HepG2 (cell line): ENCODE measurements around the gene KANSL1. TPM values are rescaled to one million over a fixed set of nuclear protein-coding genes. Genes with fewer than 3 reads are reported as not detected.

Source experiments
- ATAC-seq: fragments of 200-7000 bp; cut with Tn5 transposase; 3 replicates; pipeline ENCODE4 v1.9.1; 2020; ENCODE audit warnings: mild to moderate bottlenecking, moderate library complexity
- BruUV-seq: library from RNA; stranded (reverse); fragments of 400-500 nt; replicated peaks from 2 replicates; lab custom pipeline; 2021; lab: Mats Ljungman, UMichigan
- CTCF ChIA-PET: fragments of 300-600 bp; formaldehyde crosslinking; extraction: SDS; loops from one replicate; lab custom pipeline; 2021; ENCODE audit warnings: low total read pairs, inconsistent platforms, low intra/inter-chr PET ratio; lab: Yijun Ruan, JAX
- POLR2A ChIA-PET: fragments of 350-600 bp; sonication (Branson Sonifier 250); formaldehyde crosslinking; loops from one replicate; lab custom pipeline; 2020; ENCODE audit warnings: antibody characterized with exemption, inconsistent platforms; lab: Yijun Ruan, JAX
- DNase-seq: peaks from one replicate; pipeline ENCODE4 v3.0.0-alpha.2; 2015; ENCODE audit warnings: low spot score
- FAIRE-seq: peaks from 3 replicates; lab custom pipeline; 2011; peaks lifted over from hg19 to GRCh38; lab: Jason Lieb, UNC
- H2AFZ ChIP-seq: one replicate; pipeline ENCODE4 v1.6.1; 2011; ENCODE audit warnings: low read length, inconsistent platforms
- H3K27ac ChIP-seq: fragments of 300-600 bp; 3 replicates; pipeline ENCODE4 v1.8.0; 2011; ENCODE audit warnings: mixed run types, mild to moderate bottlenecking, mixed read lengths, low read length, inconsistent platforms; ENCODE audit not compliant: insufficient read depth; ENCODE audit errors: extremely low read length
- H3K27me3 ChIP-seq, 2 experiments: fragments of 200-600 bp in 1 of 2; 2 replicates in 1 of 2; 3 replicates in 1 of 2; pipeline versions ENCODE4 v1.6.0 to v1.8.0; 2011; ENCODE audit warnings: low read length in 2 of 2, mild to moderate bottlenecking in 2 of 2, moderate library complexity in 2 of 2, inconsistent platforms in 1 of 2; ENCODE audit not compliant: insufficient read depth in 2 of 2, control insufficient read depth in 1 of 2
- H3K36me3 ChIP-seq, 2 experiments: fragments of 200-600 bp in 1 of 2; replicated peaks in 1 of 2; 2 replicates in 1 of 2; 3 replicates in 1 of 2; pipeline versions ENCODE4 v1.5.1 to v1.8.0; 2011; ENCODE audit warnings: low read length in 2 of 2, inconsistent platforms in 1 of 2; ENCODE audit not compliant: insufficient read depth in 2 of 2, control insufficient read depth in 1 of 2
- H3K4me1 ChIP-seq: 2 replicates; pipeline ENCODE4 v1.5.1; 2012; ENCODE audit warnings: low read length, inconsistent platforms; ENCODE audit not compliant: insufficient read depth
- H3K4me2 ChIP-seq: 2 replicates; pipeline ENCODE4 v1.6.0; 2011; ENCODE audit warnings: low read depth, low read length, inconsistent platforms
- H3K4me3 ChIP-seq, 3 experiments: fragments of 200-600 bp in 1 of 3; sonication (generic), shearing (Covaris generic) in 1 of 3; replicated peaks in 1 of 3; 2 replicates each; pipeline ENCODE4 v1.5.1; 2011 to 2016; ENCODE audit warnings: low read length in 3 of 3, inconsistent platforms in 2 of 3, low read depth in 2 of 3, mild to moderate bottlenecking in 2 of 3, control low read depth in 1 of 3, mixed read lengths in 1 of 3; ENCODE audit not compliant: insufficient read depth in 1 of 3
- H3K79me2 ChIP-seq: one replicate; pipeline ENCODE4 v1.6.1; 2011; ENCODE audit warnings: low read length, inconsistent platforms; ENCODE audit not compliant: insufficient read depth
- H3K9ac ChIP-seq: 2 replicates; pipeline ENCODE4 v1.6.0; 2011; ENCODE audit warnings: mild to moderate bottlenecking, low read depth, low read length, inconsistent platforms; ENCODE audit not compliant: insufficient read depth
- H3K9me3 ChIP-seq: 2 replicates; pipeline ENCODE4 v1.5.1; 2012; ENCODE audit warnings: mild to moderate bottlenecking, low read length
- H4K20me1 ChIP-seq: 2 replicates; pipeline ENCODE4 v1.6.0; 2011; ENCODE audit warnings: inconsistent platforms, mild to moderate bottlenecking, low read length, moderate library complexity; ENCODE audit not compliant: insufficient read depth
- FOSL2 ChIP-seq: sonication (generic); formaldehyde crosslinking; IDR thresholded peaks from 2 replicates; pipeline ENCODE4 v1.4.0; 2020; ENCODE audit warnings: missing genetic modification reagents
- HMGXB4 ChIP-seq, 2 experiments: sonication (generic) in 1 of 2; formaldehyde crosslinking in 1 of 2; IDR thresholded peaks; 2 replicates each; pipeline versions ENCODE4 v1.4.0 to v1.6.1; 2018 to 2020; ENCODE audit warnings: missing genetic modification reagents in 2 of 2, borderline replicate concordance in 1 of 2, low read depth in 1 of 2, mild to moderate bottlenecking in 1 of 2, missing biosample characterization in 1 of 2
- JUN ChIP-seq: sonication (generic); formaldehyde crosslinking; IDR thresholded peaks from 2 replicates; pipeline ENCODE4 v1.4.0; 2020; ENCODE audit warnings: mild to moderate bottlenecking, missing genetic modification reagents
- NKX3-1 ChIP-seq: sonication (generic); formaldehyde crosslinking; IDR thresholded peaks from 2 replicates; pipeline ENCODE4 v1.5.0; 2020; ENCODE audit warnings: missing genetic modification reagents
- PCBP1 ChIP-seq: fragments of 200-400 bp; formaldehyde crosslinking; IDR thresholded peaks from 2 replicates; pipeline ENCODE4 v1.6.1; 2017; ENCODE audit warnings: mild to moderate bottlenecking, low read depth, low read length, borderline replicate concordance
- SRY ChIP-seq: sonication (generic); formaldehyde crosslinking; IDR thresholded peaks from 2 replicates; pipeline ENCODE4 v1.8.0; 2022; ENCODE audit warnings: mild to moderate bottlenecking, missing genetic modification reagents
- XRCC5 ChIP-seq: fragments of 200-400 bp; formaldehyde crosslinking; optimal IDR thresholded peaks from 2 replicates; pipeline ENCODE3; 2017; ENCODE audit warnings: mild to moderate bottlenecking, low read length
- ZFP36L1 ChIP-seq: sonication (generic); formaldehyde crosslinking; IDR thresholded peaks from 2 replicates; pipeline ENCODE4 v1.8.0; 2022; ENCODE audit warnings: mild to moderate bottlenecking, missing genetic modification reagents, moderate library complexity
- ZKSCAN8 ChIP-seq: IDR thresholded peaks from 2 replicates; pipeline ENCODE4 v1.6.1; 2016; ENCODE audit warnings: borderline replicate concordance, missing genetic modification reagents, missing compliant biosample characterization
- ZNF235 ChIP-seq: sonication (generic); formaldehyde crosslinking; IDR thresholded peaks from 2 replicates; pipeline ENCODE4 v1.8.1; 2023; ENCODE audit warnings: mild to moderate bottlenecking, missing genetic modification reagents, borderline replicate concordance
- ZNF350 ChIP-seq: sonication (generic); formaldehyde crosslinking; IDR thresholded peaks from 2 replicates; pipeline ENCODE4 v1.4.0; 2020; ENCODE audit warnings: mild to moderate bottlenecking, low read depth, missing genetic modification reagents, borderline replicate concordance
- ZNF468 ChIP-seq: sonication (generic); formaldehyde crosslinking; IDR thresholded peaks from 2 replicates; pipeline ENCODE4 v1.8.0; 2022; ENCODE audit warnings: mild to moderate bottlenecking, moderate library complexity, missing genetic modification reagents
- ZNF510 ChIP-seq: sonication (generic); formaldehyde crosslinking; IDR thresholded peaks from 2 replicates; pipeline ENCODE4 v1.4.0; 2020; ENCODE audit warnings: low read depth, mild to moderate bottlenecking, missing genetic modification reagents
- ZNF709 ChIP-seq: sonication (generic); formaldehyde crosslinking; IDR thresholded peaks from 2 replicates; pipeline ENCODE4 v1.5.0; 2020; ENCODE audit warnings: mild to moderate bottlenecking, missing genetic modification reagents
- ZNF720 ChIP-seq: sonication (generic); formaldehyde crosslinking; IDR thresholded peaks from 2 replicates; pipeline ENCODE4 v1.4.0; 2020; ENCODE audit warnings: missing genetic modification reagents
- ZNF747 ChIP-seq: sonication (generic); formaldehyde crosslinking; IDR thresholded peaks from 2 replicates; pipeline ENCODE4 v1.8.1; 2023; ENCODE audit warnings: missing genetic modification reagents, mild to moderate bottlenecking, borderline replicate concordance
- ZSCAN31 ChIP-seq: sonication (generic); formaldehyde crosslinking; IDR thresholded peaks from 2 replicates; pipeline ENCODE4 v1.5.0; 2020; ENCODE audit warnings: low read depth, mild to moderate bottlenecking, missing genetic modification reagents
- WGBS: methylation state at CpG from one replicate; pipeline ENCODE4 v1.1.6; 2017; ENCODE audit warnings: low lambda C conversion rate; 5-methylcytosine and 5-hydroxymethylcytosine counted together
- in situ Hi-C: cut with HindIII; loops from 2 replicates; pipeline ENCODE4 v1.10.0; 2017; ENCODE audit warnings: low pct_unique_long_range_greater_than_20kb; ENCODE audit not compliant: extremely low pct_ligation_motif_present
- intact Hi-C: fragments of 100-400 bp; cut with micrococcal nuclease; formaldehyde crosslinking; loops from one replicate; pipeline ENCODE4 v1.10.0; 2022; ENCODE audit not compliant: unreplicated experiment
- polyA plus RNA-seq, 8 experiments: library from polyadenylated mRNA; depleted of rRNA in 3 of 8; stranded (reverse) in 7 of 8; unstranded in 1 of 8; fragments of >200 nt; fragmentation: Illumina TruSeq in 4 of 8; extraction: Trizol in 4 of 8; gene quantifications; 2 replicates each; pipeline versions ENCODE4 v1.2.1 to v1.2.3, GENCODE V29; 2011 to 2016; ENCODE audit warnings: low read depth in 4 of 8, missing spikeins in 1 of 8, mixed read lengths in 1 of 8; ENCODE audit not compliant: insufficient read depth in 1 of 8
- total RNA-seq, 5 experiments: library from RNA; depleted of rRNA; stranded (reverse); fragments of >200 nt; fragmentation: Illumina TruSeq; extraction: Trizol; gene quantifications; 2 replicates each; pipeline ENCODE4 v1.2.3, GENCODE V29; 2016; ENCODE audit warnings: low read depth in 1 of 5

Gene KANSL1
- total and polyA plus RNA-seq, 2 of the 13 experiments (the other 11 are each of a cell fraction or from before 2014, with no cell fraction given): 24.0 to 59.6 TPM

- Histone ChIP-seq H3K36me3 (peaks cover 11 to 68% of the 10 kb centered on the region in 2 experiments), H3K27me3 (no peaks in the 10 kb centered on the region), H4K20me1 (no peaks in the 10 kb centered on the region; the same call in 1 of the 2 replicates), H3K79me2 (peaks cover 5% of the 10 kb centered on the region), H3K9ac (no peak overlapping the region), H3K4me1 (no peaks in the 10 kb centered on the region), H3K4me3 (no peak overlapping the region)
- in situ Hi-C loops: no loop called here
- POLR2A ChIA-PET: no interaction called here
- TF ChIP-seq JUN (CRISPR knock-in tag): no peak
- TF ChIP-seq ZFP36L1 (CRISPR knock-in tag): no peak
- TF ChIP-seq, all 625 proteins: peak for 0
- BruUV-seq: no TSS peak
- CTCF ChIA-PET: interaction anchor here (1.6 kb wide), 1 partner anchor 58 kb away, joined by 5 read pairs; no protein-coding TSS in a partner anchor
- Histone ChIP-seq H3K9me3 (no peaks in the 10 kb centered on the region), H3K27ac (no peak overlapping the region), H2AFZ (no peak overlapping the region), H3K4me2 (no peak overlapping the region)
- WGBS: 96% methylated on average over 2 of the region's 2 CpGs
- ATAC-seq: no peak
- no peak for FAIRE-seq
- DNase-seq: no peak
- intact Hi-C loops: no loop called here
Measured at GRCh38 chr17:46060461-46060860, 132.8 kb downstream of the KANSL1 start.

GRCh38 chr17:46059486-46059885 lies 133.7 kb downstream of the KANSL1 start:
- no TSS peak for BruUV-seq
- Histone ChIP-seq H3K79me2 (peaks cover 5% of the 10 kb centered on the region), H3K9ac (no peak overlapping the region), H3K36me3 (peaks cover 11 to 63% of the 10 kb centered on the region in 2 experiments), H3K4me3 (no peak overlapping the region), H2AFZ (no peak overlapping the region), H3K27me3 (no peaks in the 10 kb centered on the region), H3K27ac (no peak overlapping the region), H4K20me1 (no peaks in the 10 kb centered on the region; the same call in 1 of the 2 replicates), H3K4me1 (no peaks in the 10 kb centered on the region), H3K4me2 (no peak overlapping the region), H3K9me3 (no peaks in the 10 kb centered on the region)
- DNase-seq: no peak
- WGBS: 97% methylated on average over 6 of the region's 6 CpGs
- no peak for FAIRE-seq
- CTCF ChIA-PET: no interaction called here
- TF ChIP-seq ZNF720 (no peak), ZKSCAN8 (no peak), ZNF235 (CRISPR knock-in tag) (no peak), HMGXB4 (CRISPR knock-in tag; IDR thresholded peaks at IDR 0.05; ENCODE audit: borderline replicate concordance in 1 of 2, low read depth in 1 of 2) (no peak), ZNF510 (no peak), ZSCAN31 (CRISPR knock-in tag) (no peak), ZNF709 (CRISPR knock-in tag) (no peak), FOSL2 (CRISPR knock-in tag) (no peak), NKX3-1 (CRISPR knock-in tag) (no peak), ZNF350 (CRISPR knock-in tag) (no peak), PCBP1 (no peak), ZNF747 (CRISPR knock-in tag) (no peak), XRCC5 (no peak), SRY (no peak), ZNF468 (CRISPR knock-in tag) (no peak)
- in situ Hi-C loops (no loop called here), intact Hi-C loops (no loop called here)
- ATAC-seq: no peak
- POLR2A ChIA-PET: interaction anchor here (1.6 kb wide), 1 partner anchor 56 kb away, joined by 3 read pairs; no protein-coding TSS in a partner anchor
